Fibroblast of lung (primary cell): ENCODE results near the gene RNMT. TPM values are rescaled to one million over a fixed set of nuclear protein-coding genes. Genes with fewer than 3 reads are reported as not detected.

Source experiments
- DNase-seq, 2 donors: peaks; one replicate each; pipeline versions ENCODE4 v3.0.0 to v3.0.0-alpha.2; 2010; ENCODE audit warnings: low read depth in 2 of 2
- H2AFZ ChIP-seq: 2 replicates; pipeline ENCODE4 v1.5.1; 2012; ENCODE audit warnings: low read length, control low read depth, inconsistent platforms
- H3K27ac ChIP-seq: 2 replicates; pipeline ENCODE4 v1.5.1; 2011; ENCODE audit warnings: low read length, control low read depth; ENCODE audit not compliant: insufficient read depth
- H3K27me3 ChIP-seq: 2 replicates; pipeline ENCODE4 v1.5.1; 2011; ENCODE audit warnings: mild to moderate bottlenecking, low read length; ENCODE audit not compliant: control insufficient read depth, insufficient read depth
- H3K36me3 ChIP-seq: 2 replicates; pipeline ENCODE4 v1.5.1; 2011; ENCODE audit warnings: low read length; ENCODE audit not compliant: control insufficient read depth, insufficient read depth
- H3K4me1 ChIP-seq: 2 replicates; pipeline ENCODE4 v1.5.1; 2011; ENCODE audit warnings: low read length; ENCODE audit not compliant: control insufficient read depth, insufficient read depth; ENCODE audit errors: extremely low read depth
- H3K4me2 ChIP-seq: 2 replicates; pipeline ENCODE4 v1.5.1; 2011; ENCODE audit warnings: low read length, control low read depth; ENCODE audit not compliant: insufficient read depth; ENCODE audit errors: extremely low read depth
- H3K4me3 ChIP-seq, 4 experiments: fragments of 200-600 bp in 1 of 4; sonication (generic) in 1 of 4; replicated peaks in 1 of 4; 2 replicates each; pipeline ENCODE4 v1.5.1; 2011 to 2016; ENCODE audit warnings: low read length in 4 of 4, low read depth in 3 of 4, mild to moderate bottlenecking in 3 of 4, control low read depth in 2 of 4, inconsistent platforms in 1 of 4, mixed read lengths in 1 of 4; ENCODE audit not compliant: insufficient read depth in 1 of 4; ENCODE audit errors: control extremely low read depth in 1 of 4
- H3K79me2 ChIP-seq: 2 replicates; pipeline ENCODE4 v1.5.1; 2012; ENCODE audit warnings: mild to moderate bottlenecking, low read length, inconsistent platforms; ENCODE audit not compliant: control insufficient read depth, insufficient read depth
- H3K9ac ChIP-seq: 2 replicates; pipeline ENCODE4 v1.5.1; 2011; ENCODE audit warnings: mild to moderate bottlenecking, low read length, control low read depth; ENCODE audit not compliant: insufficient read depth
- H3K9me3 ChIP-seq: 2 replicates; pipeline ENCODE4 v1.5.1; 2012; ENCODE audit warnings: low read depth, low read length; ENCODE audit not compliant: control insufficient read depth, insufficient read depth
- H4K20me1 ChIP-seq: 2 replicates; pipeline ENCODE4 v1.5.1; 2011; ENCODE audit warnings: low read length; ENCODE audit not compliant: control insufficient read depth, insufficient read depth; ENCODE audit errors: extremely low read depth
- EZH2 ChIP-seq: IDR thresholded peaks from 2 replicates; pipeline ENCODE4 v1.5.1; 2012; ENCODE audit warnings: low read length, control low read depth, mild to moderate bottlenecking; ENCODE audit errors: missing control alignments
- polyA plus RNA-seq, 2 donors: library from polyadenylated mRNA; depleted of rRNA in 1 of 2; stranded (reverse) in 1 of 2; unstranded in 1 of 2; fragments of >200 nt; gene quantifications; 2 replicates each; pipeline ENCODE4 v1.2.1, GENCODE V29; 2011 to 2012; ENCODE audit warnings: missing spikeins in 1 of 2
- total RNA-seq: library from RNA; depleted of rRNA; stranded (reverse); fragments of >200 nt; gene quantifications from 2 replicates; pipeline ENCODE4 v1.2.1, GENCODE V29; 2014
- TF ChIP-seq, protein P1 (sequence below), 2 donors: IDR thresholded peaks in 1 of 2; conservative IDR thresholded peaks in 1 of 2; 1 replicate in 1 of 2; 2 replicates in 1 of 2; pipeline ENCODE4 v1.5.1; 2011 to 2012; ENCODE audit warnings: low read length in 2 of 2, control low read depth in 1 of 2, inconsistent platforms in 1 of 2, low read depth in 1 of 2, mild to moderate bottlenecking in 1 of 2

RNMT gene
- total and polyA plus RNA-seq, 2 donors (not counting 1 experiment from before 2014, with no cell fraction given), result 17.2 to 18.2 TPM

DNA sequence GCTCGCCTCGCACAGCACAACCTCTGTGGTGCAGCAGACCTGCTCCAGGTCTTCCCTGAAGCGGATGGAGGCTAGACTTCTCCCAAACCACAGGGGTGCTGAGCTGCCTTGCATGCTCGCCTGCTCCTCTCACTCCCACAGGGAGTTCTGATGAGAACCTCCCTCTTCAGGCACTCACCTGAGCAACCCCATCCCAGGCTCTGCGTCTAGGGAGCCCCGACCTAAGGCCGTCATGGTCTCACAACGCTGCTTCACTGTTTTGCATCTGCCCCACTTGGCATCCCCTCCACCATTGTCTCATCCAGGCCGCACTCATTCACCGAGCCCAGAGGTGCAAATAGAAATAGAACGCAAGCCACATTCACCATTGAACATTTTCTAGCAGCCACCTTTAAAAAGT, 72.9 kb downstream of the RNMT start:
- Histone ChIP-seq H3K27ac (no peak overlapping the region), H3K27me3 (no peaks in the 10 kb centered on the region)

DNA sequence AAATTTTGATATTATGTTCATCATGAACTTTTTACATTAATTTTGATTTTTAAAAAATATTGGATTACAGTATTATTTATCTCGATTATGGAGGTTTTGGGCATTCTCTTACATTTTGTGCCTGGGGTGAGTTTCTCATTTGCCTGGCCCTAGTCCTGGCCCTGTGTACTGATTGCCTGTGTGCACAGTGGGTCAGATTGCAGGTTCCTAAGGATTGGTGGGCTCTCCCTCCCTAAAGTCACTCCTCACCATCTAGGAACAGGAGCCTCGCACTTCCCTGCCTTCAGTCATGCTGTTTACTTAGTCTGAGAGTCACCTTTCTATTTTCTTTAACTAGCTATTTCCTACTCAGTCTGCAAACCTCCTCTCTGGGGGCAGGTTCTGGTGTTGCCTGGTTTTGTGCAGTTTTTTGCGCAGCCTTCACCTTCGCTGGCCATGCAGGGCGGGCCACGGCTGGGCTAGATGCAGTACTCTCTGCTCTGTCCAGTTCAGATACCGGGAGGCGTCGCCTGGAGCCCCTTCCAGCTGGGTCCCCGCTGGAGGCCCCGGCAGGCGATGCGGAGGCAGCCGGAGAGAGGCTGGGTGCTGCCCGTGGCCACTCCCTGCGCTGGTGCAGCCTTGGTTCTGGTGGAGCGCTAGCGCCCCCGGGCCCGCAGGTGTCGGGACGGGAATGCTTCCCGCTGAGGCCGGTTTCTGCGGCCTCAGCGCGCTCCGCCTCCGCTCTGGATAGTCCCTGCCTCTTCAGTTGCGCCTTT, 74.2 kb downstream of the RNMT start:
- peak overlapping the region; percentile 34 for H3K4me2 ChIP-seq
- no peak overlapping the region for H3K27ac ChIP-seq
- H4K20me1 ChIP-seq, result no peaks in the 10 kb centered on the region
- peak; percentile 26 to 44 for DNase-seq
- no peaks in the 10 kb centered on the region for H3K9me3 ChIP-seq
- H3K27me3 ChIP-seq, result no peaks in the 10 kb centered on the region
- peak overlapping the region in 2 of 4 experiments; percentile 5 to 29 for H3K4me3 ChIP-seq
- H3K4me1 ChIP-seq, result no peaks in the 10 kb centered on the region
- H3K79me2 ChIP-seq, result no peaks in the 10 kb centered on the region
- H3K9ac ChIP-seq, result no peak overlapping the region
- no peaks in the 10 kb centered on the region for H3K36me3 ChIP-seq
- no peak for TF ChIP-seq EZH2
- TF ChIP-seq, protein P1, sequence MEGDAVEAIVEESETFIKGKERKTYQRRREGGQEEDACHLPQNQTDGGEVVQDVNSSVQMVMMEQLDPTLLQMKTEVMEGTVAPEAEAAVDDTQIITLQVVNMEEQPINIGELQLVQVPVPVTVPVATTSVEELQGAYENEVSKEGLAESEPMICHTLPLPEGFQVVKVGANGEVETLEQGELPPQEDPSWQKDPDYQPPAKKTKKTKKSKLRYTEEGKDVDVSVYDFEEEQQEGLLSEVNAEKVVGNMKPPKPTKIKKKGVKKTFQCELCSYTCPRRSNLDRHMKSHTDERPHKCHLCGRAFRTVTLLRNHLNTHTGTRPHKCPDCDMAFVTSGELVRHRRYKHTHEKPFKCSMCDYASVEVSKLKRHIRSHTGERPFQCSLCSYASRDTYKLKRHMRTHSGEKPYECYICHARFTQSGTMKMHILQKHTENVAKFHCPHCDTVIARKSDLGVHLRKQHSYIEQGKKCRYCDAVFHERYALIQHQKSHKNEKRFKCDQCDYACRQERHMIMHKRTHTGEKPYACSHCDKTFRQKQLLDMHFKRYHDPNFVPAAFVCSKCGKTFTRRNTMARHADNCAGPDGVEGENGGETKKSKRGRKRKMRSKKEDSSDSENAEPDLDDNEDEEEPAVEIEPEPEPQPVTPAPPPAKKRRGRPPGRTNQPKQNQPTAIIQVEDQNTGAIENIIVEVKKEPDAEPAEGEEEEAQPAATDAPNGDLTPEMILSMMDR (conservative IDR thresholded peaks at IDR 0.05 in 1 of 2, IDR thresholded peaks at IDR 0.05 in 1 of 2; ENCODE audit: low read depth in 1 of 2, low read length in 2 of 2), result peak; percentile 10 to 33
- no peak overlapping the region for H2AFZ ChIP-seq

More for the DNA sequence above, 72.9 kb downstream of the RNMT start:
- no peak overlapping the region for H3K4me2 ChIP-seq
- H3K9ac ChIP-seq, result no peak overlapping the region
- no peak overlapping the region for H2AFZ ChIP-seq
- no peaks in the 10 kb centered on the region for H3K36me3 ChIP-seq
- H3K79me2 ChIP-seq, result no peaks in the 10 kb centered on the region
- H3K4me3 ChIP-seq, result no peak overlapping the region
- no peaks in the 10 kb centered on the region for H3K9me3 ChIP-seq
- no peak for TF ChIP-seq EZH2
- TF ChIP-seq, protein P1 (conservative IDR thresholded peaks at IDR 0.05 in 1 of 2, IDR thresholded peaks at IDR 0.05 in 1 of 2; ENCODE audit: low read depth in 1 of 2, low read length in 2 of 2), result no peak
- H3K4me1 ChIP-seq, result no peaks in the 10 kb centered on the region
- H4K20me1 ChIP-seq, result no peaks in the 10 kb centered on the region
- DNase-seq, result no peak

DNA sequence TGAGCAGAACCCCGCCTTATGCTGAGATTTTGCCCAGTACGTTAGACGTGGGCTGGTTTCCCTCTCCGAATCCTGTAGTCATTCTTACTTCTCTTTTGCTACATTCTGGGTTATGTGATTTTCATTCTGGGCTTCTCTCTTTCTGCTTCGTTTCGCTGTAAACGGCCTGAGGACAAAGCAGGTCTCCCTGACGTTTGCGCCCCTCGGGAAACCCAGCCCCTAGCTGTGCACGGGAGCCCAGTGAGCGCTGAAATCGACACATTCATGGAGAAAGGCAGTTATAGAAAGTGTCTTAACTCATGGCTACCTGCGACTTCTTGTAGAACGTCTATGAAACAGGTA, 74.8 kb downstream of the RNMT start:
- H3K4me3 ChIP-seq, result peak overlapping the region in 2 of 4 experiments; percentile 5 to 29
- no peak overlapping the region for H2AFZ ChIP-seq
- no peaks in the 10 kb centered on the region for H3K27me3 ChIP-seq
- TF ChIP-seq, protein P1 (conservative IDR thresholded peaks at IDR 0.05 in 1 of 2, IDR thresholded peaks at IDR 0.05 in 1 of 2; ENCODE audit: low read depth in 1 of 2, low read length in 2 of 2), result no peak
- TF ChIP-seq EZH2, result no peak
- no peaks in the 10 kb centered on the region for H3K4me1 ChIP-seq
- no peak overlapping the region for H3K27ac ChIP-seq
- no peak overlapping the region for H3K9ac ChIP-seq
- no peaks in the 10 kb centered on the region for H3K79me2 ChIP-seq
- peak overlapping the region; percentile 34 for H3K4me2 ChIP-seq
- DNase-seq, result no peak
- no peaks in the 10 kb centered on the region for H4K20me1 ChIP-seq
- H3K36me3 ChIP-seq, result no peaks in the 10 kb centered on the region
- no peaks in the 10 kb centered on the region for H3K9me3 ChIP-seq
